ENCODE measurements around the gene TNNT3. TPM values are rescaled to one million over a fixed set of nuclear protein-coding genes. Genes with fewer than 3 reads are reported as not detected.

TNNT3 gene
- total RNA-seq, 1 donor from 2014 or later: not detected

- no peak overlapping the region for H3K4me3 Mint-ChIP-seq (ENCODE audit: low read depth)
- peak; percentile 3 for DNase-seq (ENCODE audit: low spot score, unreplicated experiment)
These were observed 16.7 kb downstream of the TNNT3 start for GRCh38 chr11:1936072-1936780.

GRCh38 chr11:1936781-1937615 is 17.5 kb downstream of the TNNT3 start:
- Mint-ChIP-seq H3K27ac (no peak overlapping the region), H3K4me3 (ENCODE audit: low read depth) (no peak overlapping the region), H3K4me1 (ENCODE audit: low read depth) (no peaks in the 10 kb centered on the region), H3K36me3 (ENCODE audit: insufficient read depth) (no peaks in the 10 kb centered on the region), H3K27me3 (peaks cover 18% of the 10 kb centered on the region), H3K9me3 (ENCODE audit: low read depth) (no peaks in the 10 kb centered on the region)
- TF ChIP-seq CTCF (IDR thresholded peaks at IDR 0.05; ENCODE audit: unreplicated experiment): no peak
- DNase-seq (ENCODE audit: low spot score, unreplicated experiment): peak; percentile 6

More at GRCh38 chr11:1936072-1936780, 16.7 kb downstream of the TNNT3 start:
- TF ChIP-seq CTCF (IDR thresholded peaks at IDR 0.05; ENCODE audit: unreplicated experiment): no peak
- H3K36me3 Mint-ChIP-seq (ENCODE audit: insufficient read depth): no peaks in the 10 kb centered on the region
- H3K9me3 Mint-ChIP-seq (ENCODE audit: low read depth): no peaks in the 10 kb centered on the region
- no peak overlapping the region for H3K27ac Mint-ChIP-seq
- peaks cover 25% of the 10 kb centered on the region for H3K27me3 Mint-ChIP-seq
- no peaks in the 10 kb centered on the region for H3K4me1 Mint-ChIP-seq (ENCODE audit: low read depth)

- H3K4me1 Mint-ChIP-seq (ENCODE audit: low read depth): no peaks in the 10 kb centered on the region
- no peak for TF ChIP-seq CTCF (IDR thresholded peaks at IDR 0.05; ENCODE audit: unreplicated experiment)
- no peak overlapping the region for H3K27ac Mint-ChIP-seq
- peaks cover 16% of the 10 kb centered on the region for H3K27me3 Mint-ChIP-seq
- no peak overlapping the region for H3K4me3 Mint-ChIP-seq (ENCODE audit: low read depth)
- no peaks in the 10 kb centered on the region for H3K36me3 Mint-ChIP-seq (ENCODE audit: insufficient read depth)
- DNase-seq (ENCODE audit: low spot score, unreplicated experiment): peak; percentile 7
- no peaks in the 10 kb centered on the region for H3K9me3 Mint-ChIP-seq (ENCODE audit: low read depth)
These were observed 18.3 kb downstream of the TNNT3 start for GRCh38 chr11:1937616-1938342.

- Mint-ChIP-seq H3K36me3 (ENCODE audit: insufficient read depth) (no peaks in the 10 kb centered on the region), H3K27me3 (peaks cover 9% of the 10 kb centered on the region), H3K9me3 (ENCODE audit: low read depth) (no peaks in the 10 kb centered on the region), H3K4me1 (ENCODE audit: low read depth) (no peaks in the 10 kb centered on the region), H3K4me3 (ENCODE audit: low read depth) (no peak overlapping the region), H3K27ac (no peak overlapping the region)
- TF ChIP-seq CTCF (IDR thresholded peaks at IDR 0.05; ENCODE audit: unreplicated experiment): no peak
- peak; percentile 6 for DNase-seq (ENCODE audit: low spot score, unreplicated experiment)
These were observed 19.0 kb downstream of the TNNT3 start for GRCh38 chr11:1938343-1939005.

Data from progenitor cell of endocrine pancreas (in vitro differentiated cells).